ENCODE data around the gene LEKR1. TPM values are rescaled to one million over a fixed set of nuclear protein-coding genes. Genes with fewer than 3 reads are reported as not detected.

LEKR1 gene
- total RNA-seq, 2 experiments from 2014 or later = 0.76 to 1.1 TPM

DNA sequence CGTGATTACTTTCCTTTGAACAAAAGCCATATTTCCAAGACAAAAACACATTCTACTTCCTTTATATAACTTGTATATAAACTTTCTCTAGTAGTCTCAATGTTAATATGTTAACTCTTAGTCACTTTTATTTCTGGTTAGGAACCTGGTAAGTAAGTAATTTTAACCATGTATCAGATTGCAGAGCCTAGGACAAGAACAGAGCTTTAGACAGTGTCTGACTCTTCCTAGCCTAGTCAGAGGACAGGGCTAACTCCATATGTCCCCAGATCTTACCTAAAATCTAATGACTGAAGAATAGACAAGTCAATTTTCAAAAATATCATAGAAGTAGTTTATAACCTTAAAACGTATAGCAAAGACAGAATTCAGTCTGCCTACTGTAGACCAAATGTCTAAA is 8.3 kb downstream of the LEKR1 start:
- ATAC-seq (no peak), DNase-seq (no peak)
- no peaks in the 10 kb centered on the region for H3K27me3 Mint-ChIP-seq
- CTCF ChIA-PET = no interaction called here
- peaks cover 1% of the 10 kb centered on the region for H3K4me1 Mint-ChIP-seq
- no peaks in the 10 kb centered on the region for H3K9me3 Mint-ChIP-seq (ENCODE audit: low read depth)
- H3K36me3 Mint-ChIP-seq = peaks cover 4% of the 10 kb centered on the region
- no peak overlapping the region for H3K27ac Mint-ChIP-seq
- H3K4me3 Mint-ChIP-seq = no peak overlapping the region

GRCh38 chr3:156834962-156835535 is 8.9 kb downstream of the LEKR1 start:
- DNase-seq (no peak), ATAC-seq (no peak)
- Mint-ChIP-seq H3K27me3 (no peaks in the 10 kb centered on the region), H3K4me1 (peaks cover 1% of the 10 kb centered on the region), H3K9me3 (ENCODE audit: low read depth) (no peaks in the 10 kb centered on the region), H3K36me3 (peaks cover 4% of the 10 kb centered on the region), H3K4me3 (no peak overlapping the region), H3K27ac (no peak overlapping the region)
- CTCF ChIA-PET = no interaction called here

GRCh38 chr3:156836701-156837100 is 10.5 kb downstream of the LEKR1 start:
- CTCF ChIA-PET = interaction anchor here (0.9 to 1.3 kb wide), 2 partner anchors 17 to 300 kb away, joined by 3 read pairs; no protein-coding TSS in a partner anchor
- H3K4me3 Mint-ChIP-seq = no peak overlapping the region
- no peaks in the 10 kb centered on the region for H3K27me3 Mint-ChIP-seq
- H3K27ac Mint-ChIP-seq = no peak overlapping the region
- H3K9me3 Mint-ChIP-seq (ENCODE audit: low read depth) = no peaks in the 10 kb centered on the region
- DNase-seq (no peak), ATAC-seq (no peak)
- H3K36me3 Mint-ChIP-seq = peaks cover 4% of the 10 kb centered on the region
- H3K4me1 Mint-ChIP-seq = peaks cover 1% of the 10 kb centered on the region

GRCh38 chr3:156837115-156837514 is 11.0 kb downstream of the LEKR1 start:
- DNase-seq (no peak), ATAC-seq (no peak)
- CTCF ChIA-PET = interaction anchor here (0.6 to 1.3 kb wide), 2 partner anchors 216 to 300 kb away, joined by 3 read pairs; no protein-coding TSS in a partner anchor
- no peaks in the 10 kb centered on the region for H3K9me3 Mint-ChIP-seq (ENCODE audit: low read depth)
- peaks cover 1% of the 10 kb centered on the region for H3K4me1 Mint-ChIP-seq
- H3K36me3 Mint-ChIP-seq = peaks cover 4% of the 10 kb centered on the region
- H3K4me3 Mint-ChIP-seq = no peak overlapping the region
- H3K27me3 Mint-ChIP-seq = no peaks in the 10 kb centered on the region
- no peak overlapping the region for H3K27ac Mint-ChIP-seq

- ATAC-seq = no peak
- Mint-ChIP-seq H3K36me3 (peaks cover 4% of the 10 kb centered on the region), H3K4me1 (peaks cover 1% of the 10 kb centered on the region), H3K9me3 (ENCODE audit: low read depth) (no peaks in the 10 kb centered on the region), H3K4me3 (no peak overlapping the region), H3K27me3 (no peaks in the 10 kb centered on the region), H3K27ac (no peak overlapping the region)
- no peak for DNase-seq
- CTCF ChIA-PET = no interaction called here
Observed at GRCh38 chr3:156838035-156838434, 11.9 kb downstream of the LEKR1 start.

- Mint-ChIP-seq H3K27me3 (peaks cover 2% of the 10 kb centered on the region), H3K9me3 (ENCODE audit: low read depth) (no peaks in the 10 kb centered on the region), H3K4me1 (no peaks in the 10 kb centered on the region), H3K27ac (no peak overlapping the region), H3K36me3 (no peaks in the 10 kb centered on the region), H3K4me3 (no peak overlapping the region)
- CTCF ChIA-PET = no interaction called here
- ATAC-seq (no peak), DNase-seq (no peak)
Observed at GRCh38 chr3:156840826-156841689, 14.9 kb downstream of the LEKR1 start.

DNA sequence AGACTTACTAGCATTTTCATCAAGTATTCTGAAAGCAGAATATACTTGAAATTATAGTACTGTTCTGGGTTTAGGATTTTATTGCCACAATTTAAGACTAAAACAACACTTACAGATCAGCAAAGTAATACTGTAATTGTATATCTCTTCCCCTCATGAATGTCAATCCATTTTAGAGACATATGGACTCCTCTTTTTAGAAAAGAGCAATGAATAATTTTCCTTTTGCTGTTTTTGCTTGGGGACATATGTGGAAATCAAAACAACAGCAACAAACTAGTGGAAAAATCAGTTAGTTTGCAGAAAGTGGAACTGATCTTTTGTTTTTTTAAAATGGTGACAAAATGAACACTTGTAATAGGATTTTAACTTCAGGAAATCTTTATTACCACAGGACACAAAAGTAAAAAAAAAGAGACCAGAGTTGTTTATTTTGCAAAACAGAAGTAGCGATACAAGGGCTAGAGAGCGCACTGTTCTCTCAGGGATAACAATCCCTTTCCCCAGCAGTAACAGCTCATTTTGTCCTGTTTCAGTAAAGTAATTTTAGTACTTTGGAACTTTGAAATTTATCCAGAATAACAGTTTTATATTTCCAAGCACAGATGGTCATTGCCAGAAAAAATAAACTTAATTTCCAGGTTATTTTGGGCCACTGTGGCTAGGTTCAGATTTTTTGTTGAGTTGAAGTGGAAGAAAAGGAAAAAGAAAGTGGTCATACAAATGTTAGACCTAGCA is 17.1 kb downstream of the LEKR1 start:
- H3K4me3 Mint-ChIP-seq = no peak overlapping the region
- no peaks in the 10 kb centered on the region for H3K36me3 Mint-ChIP-seq
- CTCF ChIA-PET = no interaction called here
- DNase-seq = no peak
- H3K27me3 Mint-ChIP-seq = peaks cover 2% of the 10 kb centered on the region
- no peaks in the 10 kb centered on the region for H3K9me3 Mint-ChIP-seq (ENCODE audit: low read depth)
- H3K4me1 Mint-ChIP-seq = no peaks in the 10 kb centered on the region
- no peak for ATAC-seq
- H3K27ac Mint-ChIP-seq = no peak overlapping the region

DNA sequence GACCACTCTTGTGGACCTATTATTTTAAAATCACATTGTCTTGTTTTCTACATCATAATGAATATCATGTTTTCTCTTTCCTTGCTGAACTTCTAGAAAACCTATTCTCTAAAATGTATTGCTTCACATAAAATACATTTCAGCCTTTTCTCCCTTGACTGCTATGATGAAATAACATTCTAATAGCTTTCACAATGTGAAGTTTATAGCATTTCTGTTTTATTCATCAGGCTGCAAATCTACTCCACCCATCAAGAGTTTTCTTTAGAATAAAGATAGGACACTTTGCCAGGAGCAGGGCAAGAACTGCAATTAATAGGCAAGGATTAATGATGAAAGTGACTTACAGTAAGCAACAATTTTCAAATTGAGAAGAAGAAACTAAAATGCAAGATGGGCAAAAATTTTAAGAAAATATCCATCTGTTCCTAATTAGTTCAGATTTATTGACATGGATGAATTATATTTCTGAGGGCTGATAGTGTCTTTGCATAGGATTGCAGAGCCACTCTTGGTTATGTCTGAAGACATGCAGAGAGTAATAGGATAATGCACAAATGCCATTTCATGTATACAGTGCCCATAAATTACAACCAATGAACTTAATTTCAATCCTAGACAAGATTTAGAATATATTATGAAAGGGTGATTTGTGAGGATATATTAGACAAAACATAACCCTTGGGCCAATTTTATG is 21.7 kb downstream of the LEKR1 start:
- CTCF ChIA-PET = no interaction called here
- DNase-seq = no peak
- peaks cover 1% of the 10 kb centered on the region for H3K36me3 Mint-ChIP-seq
- H3K9me3 Mint-ChIP-seq (ENCODE audit: low read depth) = no peaks in the 10 kb centered on the region
- H3K27ac Mint-ChIP-seq = no peak overlapping the region
- no peaks in the 10 kb centered on the region for H3K4me1 Mint-ChIP-seq
- peaks cover 13% of the 10 kb centered on the region for H3K27me3 Mint-ChIP-seq
- ATAC-seq = no peak
- no peak overlapping the region for H3K4me3 Mint-ChIP-seq

- Mint-ChIP-seq H3K27me3 (no peaks in the 10 kb centered on the region), H3K36me3 (no peaks in the 10 kb centered on the region), H3K4me3 (no peak overlapping the region), H3K27ac (no peak overlapping the region), H3K9me3 (ENCODE audit: low read depth) (no peaks in the 10 kb centered on the region), H3K4me1 (no peaks in the 10 kb centered on the region)
- no peak for DNase-seq
- no peak for ATAC-seq
- CTCF ChIA-PET = no interaction called here
Observed at GRCh38 chr3:156859578-156859977, 33.4 kb downstream of the LEKR1 start.

DNA sequence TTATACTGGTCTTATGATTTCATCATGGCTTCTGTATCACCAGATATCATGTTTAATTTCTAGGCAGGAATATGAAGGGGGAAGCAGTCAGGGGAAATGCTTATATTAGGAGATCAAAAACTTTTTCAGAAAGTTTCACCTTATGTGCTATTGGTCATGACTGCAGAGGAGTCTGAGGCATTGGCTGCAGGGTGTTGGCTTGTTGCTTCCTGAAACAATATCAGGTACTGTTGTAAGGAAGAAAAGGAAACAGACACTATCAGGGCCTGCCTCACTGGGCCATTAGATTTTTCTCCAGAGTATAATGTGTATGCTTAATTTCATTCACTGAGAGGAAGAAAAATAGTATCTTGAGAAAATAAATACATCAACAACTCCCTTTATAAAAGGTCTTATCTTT is 34.7 kb downstream of the LEKR1 start:
- Mint-ChIP-seq H3K4me1 (no peaks in the 10 kb centered on the region), H3K27me3 (no peaks in the 10 kb centered on the region), H3K9me3 (ENCODE audit: low read depth) (no peaks in the 10 kb centered on the region), H3K27ac (no peak overlapping the region), H3K4me3 (no peak overlapping the region), H3K36me3 (no peaks in the 10 kb centered on the region)
- DNase-seq (no peak), ATAC-seq (no peak)
- CTCF ChIA-PET = no interaction called here

- Mint-ChIP-seq H3K27me3 (no peaks in the 10 kb centered on the region), H3K36me3 (no peaks in the 10 kb centered on the region), H3K9me3 (ENCODE audit: low read depth) (no peaks in the 10 kb centered on the region), H3K4me1 (no peaks in the 10 kb centered on the region), H3K27ac (no peak overlapping the region), H3K4me3 (no peak overlapping the region)
- ATAC-seq (no peak), DNase-seq (no peak)
- CTCF ChIA-PET = no interaction called here
Observed at GRCh38 chr3:156862338-156862737, 36.2 kb downstream of the LEKR1 start.

GRCh38 chr3:156865732-156866131 is 39.6 kb downstream of the LEKR1 start:
- Mint-ChIP-seq H3K4me1 (no peaks in the 10 kb centered on the region), H3K4me3 (no peak overlapping the region), H3K27ac (no peak overlapping the region), H3K9me3 (ENCODE audit: low read depth) (no peaks in the 10 kb centered on the region), H3K27me3 (no peaks in the 10 kb centered on the region), H3K36me3 (no peaks in the 10 kb centered on the region)
- DNase-seq = no peak
- CTCF ChIA-PET = interaction anchor here (1.3 kb wide), 1 partner anchor 272 kb away, joined by 3 read pairs; no protein-coding TSS in a partner anchor
- ATAC-seq = no peak

GRCh38 chr3:156867174-156867573 is 41.0 kb downstream of the LEKR1 start:
- H3K27ac Mint-ChIP-seq = no peak overlapping the region
- H3K27me3 Mint-ChIP-seq = no peaks in the 10 kb centered on the region
- DNase-seq = no peak
- H3K4me1 Mint-ChIP-seq = no peaks in the 10 kb centered on the region
- ATAC-seq = no peak
- no peak overlapping the region for H3K4me3 Mint-ChIP-seq
- CTCF ChIA-PET = no interaction called here
- H3K9me3 Mint-ChIP-seq (ENCODE audit: low read depth) = peaks cover 1% of the 10 kb centered on the region
- H3K36me3 Mint-ChIP-seq = no peaks in the 10 kb centered on the region

Data from activated CD8-positive, alpha-beta memory T cell treated with anti-CD3 and anti-CD28 coated beads, Interleukin-2, amount 10 ng/mL, durations not matched to agents 7 days and 5 days (primary cell).